Measurements from ENCODE around the gene COMMD7. TPM values are rescaled to one million over a fixed set of nuclear protein-coding genes. Genes with fewer than 3 reads are reported as not detected.

The COMMD7 gene
- total and polyA plus RNA-seq, 12 donors, result 16.4 to 58.6 (median 40.4) TPM

DNA sequence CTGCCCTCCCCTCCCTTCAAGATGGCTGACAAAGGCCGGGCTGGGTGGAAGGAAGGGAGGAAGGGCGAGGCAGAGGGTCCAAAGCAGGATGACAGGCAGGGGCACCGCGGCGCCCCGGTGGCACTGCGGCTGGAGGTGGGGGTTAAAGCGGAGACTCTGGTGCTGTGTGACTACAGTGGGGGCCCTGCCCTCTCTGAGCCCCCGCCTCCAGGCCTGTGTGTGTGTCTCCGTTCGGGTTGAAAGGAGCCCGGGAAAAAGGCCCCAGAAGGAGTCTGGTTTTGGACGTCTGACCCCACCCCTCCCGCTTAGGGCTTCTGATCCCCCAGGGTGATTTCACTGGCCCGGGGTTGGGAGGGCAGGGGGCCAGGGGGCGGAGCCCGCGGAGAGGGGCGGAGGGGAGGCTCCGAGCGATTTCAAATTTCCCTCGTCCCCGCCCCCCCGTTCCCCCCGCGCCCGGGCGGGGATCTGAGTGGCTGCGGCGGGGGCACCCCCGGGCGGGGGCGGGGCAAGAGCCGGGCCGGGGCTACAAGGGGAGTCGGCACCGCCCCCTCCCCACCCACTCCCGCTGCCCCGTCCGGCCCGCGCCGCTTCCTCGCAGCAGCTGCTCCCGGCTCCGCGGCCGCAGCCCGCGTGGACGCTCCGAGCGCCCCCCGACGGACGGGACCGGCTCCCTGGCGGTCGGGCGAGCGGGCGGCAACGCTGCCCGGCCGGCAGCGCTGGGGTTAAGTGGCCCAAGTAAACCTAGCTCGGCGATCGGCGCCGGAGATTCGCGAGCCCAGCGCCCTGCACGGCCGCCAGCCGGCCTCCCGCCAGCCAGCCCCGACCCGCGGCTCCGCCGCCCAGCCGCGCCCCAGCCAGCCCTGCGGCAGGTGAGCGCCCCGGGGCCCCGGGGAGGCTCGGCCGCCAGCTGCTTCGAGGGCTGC is 18.8 kb upstream of the COMMD7 start, which contains the start of gene DNMT3B:
Gene DNMT3B (plus strand): TSS at position 555 of the 923 bp plus-strand sequence. CDS start 17,939 bp downstream, outside the sequence.
- DNase-seq, result peak; percentile 65 to 85 (median 76)
- H3K27me3 ChIP-seq, result no peaks in the 10 kb centered on the region
- TF ChIP-seq, protein P1, sequence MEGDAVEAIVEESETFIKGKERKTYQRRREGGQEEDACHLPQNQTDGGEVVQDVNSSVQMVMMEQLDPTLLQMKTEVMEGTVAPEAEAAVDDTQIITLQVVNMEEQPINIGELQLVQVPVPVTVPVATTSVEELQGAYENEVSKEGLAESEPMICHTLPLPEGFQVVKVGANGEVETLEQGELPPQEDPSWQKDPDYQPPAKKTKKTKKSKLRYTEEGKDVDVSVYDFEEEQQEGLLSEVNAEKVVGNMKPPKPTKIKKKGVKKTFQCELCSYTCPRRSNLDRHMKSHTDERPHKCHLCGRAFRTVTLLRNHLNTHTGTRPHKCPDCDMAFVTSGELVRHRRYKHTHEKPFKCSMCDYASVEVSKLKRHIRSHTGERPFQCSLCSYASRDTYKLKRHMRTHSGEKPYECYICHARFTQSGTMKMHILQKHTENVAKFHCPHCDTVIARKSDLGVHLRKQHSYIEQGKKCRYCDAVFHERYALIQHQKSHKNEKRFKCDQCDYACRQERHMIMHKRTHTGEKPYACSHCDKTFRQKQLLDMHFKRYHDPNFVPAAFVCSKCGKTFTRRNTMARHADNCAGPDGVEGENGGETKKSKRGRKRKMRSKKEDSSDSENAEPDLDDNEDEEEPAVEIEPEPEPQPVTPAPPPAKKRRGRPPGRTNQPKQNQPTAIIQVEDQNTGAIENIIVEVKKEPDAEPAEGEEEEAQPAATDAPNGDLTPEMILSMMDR (IDR thresholded peaks at IDR 0.05), result peak in 2 of 6 experiments; percentile 31 to 44
- TF ChIP-seq POLR2A (IDR thresholded peaks at IDR 0.05), result no peak
- H3K36me3 ChIP-seq (replicated peaks in 1 of 2), result no peaks in the 10 kb centered on the region
- no peaks in the 10 kb centered on the region for H3K9me3 ChIP-seq (replicated peaks in 1 of 3)
- peaks cover 14% of the 10 kb centered on the region in 2 donors for H3K4me1 ChIP-seq (replicated peaks in 1 of 2)
- peak within 1 kb of the TSS; percentile 56 to 100 (median 88) for H3K4me3 ChIP-seq
- intact Hi-C loops (cut with DNase I), result no loop called here
- WGBS, 4 donors, result 0% methylated on average over 7 to 92 of the region's 92 CpGs; no CpG with 5 or more reads in 1 of the 4 donors
- H3K27ac ChIP-seq, result no peak within 1 kb of the TSS

DNA sequence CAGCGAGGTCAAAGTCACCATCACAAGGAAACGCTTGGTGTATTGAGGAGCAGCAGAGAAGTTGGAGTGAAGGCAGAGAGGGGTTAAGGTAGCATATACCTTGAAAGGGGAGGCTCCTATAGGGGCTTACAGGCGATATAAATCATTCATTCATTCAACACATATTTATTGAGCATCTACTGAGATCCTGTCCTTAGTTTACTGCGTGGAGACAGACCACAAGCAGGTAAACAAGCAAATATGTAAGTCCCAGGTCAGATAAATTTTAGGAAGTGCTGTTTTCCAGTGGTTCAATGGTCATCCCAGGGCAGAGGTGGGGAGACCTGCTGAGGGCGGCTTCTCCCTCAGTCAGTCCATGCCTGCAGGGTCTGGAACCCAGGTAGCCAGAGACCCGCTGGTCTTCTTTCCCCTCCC is 18.2 kb upstream of the COMMD7 start:
- no peak for TF ChIP-seq POLR2A (IDR thresholded peaks at IDR 0.05)
- TF ChIP-seq, protein P1 (IDR thresholded peaks at IDR 0.05), result no peak
- 43 to 55% (median 45%) methylated on average over 5 to 6 of the region's 6 CpGs for WGBS, 4 donors
- no peak for DNase-seq
- Histone ChIP-seq H3K27me3 (no peaks in the 10 kb centered on the region), H3K4me3 (peak overlapping the region in 1 of 4 donors; percentile 100), H3K27ac (no peak overlapping the region), H3K36me3 (replicated peaks in 1 of 2) (no peaks in the 10 kb centered on the region), H3K9me3 (replicated peaks in 1 of 3) (no peaks in the 10 kb centered on the region), H3K4me1 (replicated peaks in 1 of 2) (peaks cover 14% of the 10 kb centered on the region in 2 donors)
- intact Hi-C loops (cut with DNase I), result no loop called here

DNA sequence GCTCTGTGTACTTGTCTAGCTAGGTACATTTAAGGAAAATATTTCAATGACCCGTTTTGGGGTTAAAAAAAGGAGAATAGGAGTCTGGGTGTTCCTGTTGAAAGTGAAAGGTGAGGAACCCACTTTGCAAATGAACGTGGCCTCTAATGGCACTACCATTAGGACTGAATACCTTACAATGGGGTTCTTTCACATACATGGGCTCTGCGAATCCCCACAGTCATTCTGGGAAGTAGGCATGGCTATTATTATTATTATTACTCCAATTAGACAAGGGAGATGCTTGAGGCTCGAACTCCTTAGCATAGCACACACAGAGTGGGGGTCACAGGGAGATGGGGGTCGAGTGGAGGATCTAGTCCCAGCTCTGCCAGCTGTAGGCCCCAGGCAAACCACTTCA is 12.9 kb upstream of the COMMD7 start:
- TF ChIP-seq, protein P1 (IDR thresholded peaks at IDR 0.05), result no peak
- no peak for TF ChIP-seq POLR2A (IDR thresholded peaks at IDR 0.05)
- intact Hi-C loops (cut with DNase I), result no loop called here
- H3K9me3 ChIP-seq (replicated peaks in 1 of 3), result no peaks in the 10 kb centered on the region
- no peaks in the 10 kb centered on the region for H3K27me3 ChIP-seq
- no peak overlapping the region for H3K27ac ChIP-seq
- no peaks in the 10 kb centered on the region for H3K36me3 ChIP-seq (replicated peaks in 1 of 2)
- no peak overlapping the region for H3K4me3 ChIP-seq
- H3K4me1 ChIP-seq (replicated peaks in 1 of 2), result peaks cover 0 to 6% of the 10 kb centered on the region in 2 donors
- no peak for DNase-seq
- 54 to 64% (median 59%) methylated on average over 5 of the region's 5 CpGs for WGBS, 4 donors

DNA sequence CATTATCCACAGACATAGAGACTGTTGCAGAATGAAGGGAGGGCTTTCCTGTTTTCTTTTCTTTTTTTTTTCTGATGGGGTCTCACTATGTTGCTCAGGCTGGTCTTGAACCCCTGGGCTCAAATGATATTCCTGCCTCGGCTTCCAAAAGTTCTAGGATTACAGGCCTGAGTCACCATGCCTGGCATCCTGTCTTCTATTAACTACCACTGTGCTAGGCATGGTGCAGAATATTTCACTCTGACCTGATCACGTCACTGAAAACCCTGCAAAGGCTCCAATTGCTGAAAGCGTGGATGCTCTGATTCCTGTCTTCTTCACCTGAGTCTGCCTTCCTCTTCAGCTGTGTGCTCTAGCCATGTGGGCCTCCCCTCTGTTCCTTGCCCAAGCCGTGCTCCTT is 10.5 kb upstream of the COMMD7 start:
- intact Hi-C loops (cut with DNase I), result no loop called here
- Histone ChIP-seq H3K4me3 (no peak overlapping the region), H3K9me3 (replicated peaks in 1 of 3) (no peaks in the 10 kb centered on the region), H3K27ac (no peak overlapping the region), H3K36me3 (replicated peaks in 1 of 2) (no peaks in the 10 kb centered on the region), H3K27me3 (no peaks in the 10 kb centered on the region), H3K4me1 (replicated peaks in 1 of 2) (peaks cover 0 to 6% of the 10 kb centered on the region in 2 donors)
- no peak for DNase-seq
- TF ChIP-seq, protein P1 (IDR thresholded peaks at IDR 0.05), result no peak
- no peak for TF ChIP-seq POLR2A (IDR thresholded peaks at IDR 0.05)
- 72 to 92% (median 84%) methylated on average over 4 of the region's 4 CpGs for WGBS, 4 donors
